HG02870 (cell line): ENCODE results near the gene DEFB110.

Experiments used
- ATAC-seq: cut with Tn5 transposase; IDR thresholded peaks from one replicate; pipeline ENCODE4 v1.9.1; 2021; ENCODE audit warnings: mild to moderate bottlenecking, moderate library complexity; ENCODE audit not compliant: unreplicated experiment

Gene DEFB110

GRCh38 chr6:50021894-50022293 is at the start of gene DEFB110:
DEFB110 (minus strand) TSS chr6:50021994; CDS start chr6:50021935, 59 bp downstream.
- no peak for ATAC-seq

DNA sequence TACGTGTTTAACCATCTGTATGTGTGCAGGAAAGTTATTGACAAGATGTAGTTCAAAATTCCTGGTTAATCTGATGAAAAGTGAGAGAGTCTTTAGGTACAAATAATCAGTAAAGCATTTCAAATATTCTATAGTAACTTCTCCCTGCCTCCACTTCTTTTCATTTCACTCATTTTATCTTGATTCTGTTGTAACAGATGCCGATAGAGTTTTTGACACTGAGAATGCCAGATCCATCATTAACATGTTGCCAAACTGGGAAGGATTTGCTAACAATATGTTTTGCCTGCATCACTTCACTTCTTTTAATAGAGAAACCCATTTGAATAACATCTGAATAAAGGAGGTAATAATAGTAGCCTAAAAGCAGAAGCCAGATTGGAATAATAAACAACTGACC is 48.3 kb upstream of the DEFB110 start:
- no peak for ATAC-seq

GRCh38 chr6:50062051-50062450 is 40.3 kb upstream of the DEFB110 start:
- peak; percentile 66 for ATAC-seq

- ATAC-seq: peak; percentile 73
Measured at GRCh38 chr6:50056242-50056641, 34.4 kb upstream of the DEFB110 start.

GRCh38 chr6:50049829-50050228 is 28.0 kb upstream of the DEFB110 start, which contains the start of gene DEFB112:
DEFB112 (minus strand) TSS chr6:50049929; CDS start chr6:50049869, 60 bp downstream.
- ATAC-seq: no peak

DNA sequence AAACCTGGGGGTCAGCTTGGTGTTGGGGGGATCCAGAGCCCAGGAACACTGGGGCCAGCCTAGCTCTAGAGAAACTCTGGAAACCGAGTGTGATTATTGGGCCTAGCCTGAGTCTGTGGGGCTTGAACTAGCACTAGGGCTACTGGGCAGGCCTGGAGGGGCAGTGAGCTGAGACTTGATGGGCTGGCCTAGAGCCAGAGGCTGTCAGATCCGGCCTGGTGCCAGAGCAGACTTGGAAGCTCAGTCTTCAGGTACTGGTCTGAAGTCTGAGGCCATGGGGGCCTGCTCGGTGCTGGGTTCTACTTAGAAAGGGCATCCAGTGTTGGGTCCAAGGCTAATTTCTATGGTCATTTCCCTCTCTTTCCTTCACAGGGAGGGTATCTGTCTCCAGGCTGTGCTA is 25.2 kb upstream of the DEFB110 start:
- ATAC-seq: no peak

DNA sequence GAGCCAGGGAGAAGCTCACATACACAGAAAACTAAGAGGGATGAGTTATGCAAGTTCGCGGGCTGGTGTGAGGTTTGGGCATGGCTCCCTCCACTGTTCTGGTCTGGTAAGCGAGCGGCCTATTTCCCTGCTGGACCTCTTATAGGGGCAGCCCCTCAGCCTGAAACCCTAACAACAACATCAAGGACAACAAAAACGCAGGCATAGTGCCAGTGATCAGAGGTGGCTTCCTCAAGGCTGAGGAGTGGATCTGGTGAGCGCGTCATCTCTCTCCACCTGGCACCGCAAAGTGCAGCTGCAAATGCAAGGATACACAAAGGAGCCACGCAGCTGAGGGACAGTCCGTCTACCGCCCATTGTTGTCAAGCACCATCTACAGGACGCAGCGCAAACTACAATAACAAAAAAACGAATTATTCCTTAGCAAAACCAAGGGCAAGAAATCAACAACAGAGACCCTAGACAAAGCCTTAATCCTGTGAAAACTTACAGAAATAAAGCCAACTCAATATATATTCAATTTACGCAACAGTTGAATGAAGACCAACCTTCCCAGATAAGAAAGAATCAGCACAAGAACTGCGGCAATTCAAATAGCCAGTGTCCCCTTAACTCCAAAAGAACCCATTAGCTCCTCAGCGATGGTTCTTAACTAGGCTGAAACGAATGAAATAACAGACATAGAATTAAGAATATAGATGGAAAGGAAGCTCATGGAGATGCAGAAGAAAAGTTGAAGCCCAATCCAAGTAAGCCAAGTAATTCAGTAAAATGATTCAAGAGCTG is 9.2 kb upstream of the DEFB110 start:
- peak; percentile 76 for ATAC-seq

GRCh38 chr6:50030350-50030749 is 8.6 kb upstream of the DEFB110 start:
- no peak for ATAC-seq

DNA sequence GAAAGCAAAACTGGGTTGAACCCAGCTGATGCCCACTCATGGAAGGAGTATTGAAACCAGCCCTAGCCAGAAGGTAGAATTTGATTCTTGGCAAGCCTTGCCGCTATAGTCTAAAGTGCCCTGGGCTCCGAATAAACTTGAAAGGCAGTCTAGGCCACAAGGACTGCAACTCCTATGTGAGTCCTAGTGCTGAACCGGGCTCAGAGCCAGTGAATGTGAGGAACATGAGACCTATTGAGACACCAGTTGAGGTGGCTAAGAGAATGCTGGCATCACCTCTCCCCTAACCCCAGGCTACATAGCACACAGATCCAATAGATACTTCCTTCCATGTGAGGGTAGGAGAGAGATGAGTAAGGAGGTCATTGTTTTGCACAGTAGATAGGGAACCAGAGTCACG is 3.5 kb upstream of the DEFB110 start:
- no peak for ATAC-seq

DNA sequence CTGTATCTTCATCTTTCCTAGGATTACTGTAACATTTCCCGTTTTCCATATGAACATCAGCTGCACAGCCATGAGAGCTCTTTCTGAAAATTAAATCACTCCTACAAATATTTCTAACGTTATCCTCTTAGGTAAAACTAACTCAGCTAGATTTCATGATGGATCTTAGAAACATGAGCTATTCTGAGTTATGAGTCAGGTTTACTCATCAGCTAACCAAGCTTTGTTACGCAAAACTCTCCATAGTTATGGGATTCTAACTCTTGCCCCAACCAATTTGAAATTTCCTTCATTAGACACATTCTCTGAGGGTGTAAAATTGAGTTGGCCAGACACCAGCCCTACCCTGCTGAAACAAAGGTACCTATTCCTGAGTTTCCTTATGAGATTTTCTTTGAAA is 14.0 kb downstream of the DEFB110 start:
- no peak for ATAC-seq

GRCh38 chr6:50003139-50003538 is 18.7 kb downstream of the DEFB110 start:
- no peak for ATAC-seq

DNA sequence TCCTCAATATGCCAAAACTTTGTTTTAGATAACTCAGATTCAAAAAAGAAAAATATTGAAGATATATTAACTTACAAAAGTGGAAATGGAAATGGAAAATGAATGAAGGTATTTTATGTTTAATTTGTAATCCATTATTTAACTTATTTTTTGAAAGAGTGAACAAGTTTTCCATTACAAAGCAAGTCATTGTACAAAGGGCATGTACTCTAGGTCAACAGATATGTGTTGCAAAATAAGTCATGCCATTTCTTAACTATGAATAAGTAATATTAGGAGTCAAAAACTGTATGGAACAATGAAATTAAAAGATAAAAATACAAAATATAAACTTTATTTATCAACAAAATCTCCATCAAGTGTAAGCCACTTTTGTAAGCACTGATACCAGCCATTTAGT is 26.5 kb downstream of the DEFB110 start:
- no peak for ATAC-seq

DNA sequence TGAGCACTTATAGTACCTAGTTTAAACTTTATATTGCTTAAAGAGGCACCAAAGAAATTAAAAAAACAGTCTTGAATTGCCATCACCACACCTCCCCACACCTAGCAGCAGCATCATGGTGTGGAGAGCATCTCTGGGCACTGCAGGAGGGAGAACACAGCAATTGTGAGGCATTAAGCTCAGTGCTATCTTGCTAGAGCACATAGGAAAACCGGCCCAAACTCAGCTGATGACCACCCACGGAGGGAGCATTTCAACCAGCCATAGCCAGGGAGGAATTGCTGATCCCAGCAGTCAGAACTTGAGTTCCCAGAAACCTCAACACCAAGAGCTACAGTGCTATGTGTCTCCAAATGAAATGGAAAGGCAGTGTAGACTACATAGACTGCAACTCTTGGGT is 32.9 kb downstream of the DEFB110 start:
- ATAC-seq: no peak

DNA sequence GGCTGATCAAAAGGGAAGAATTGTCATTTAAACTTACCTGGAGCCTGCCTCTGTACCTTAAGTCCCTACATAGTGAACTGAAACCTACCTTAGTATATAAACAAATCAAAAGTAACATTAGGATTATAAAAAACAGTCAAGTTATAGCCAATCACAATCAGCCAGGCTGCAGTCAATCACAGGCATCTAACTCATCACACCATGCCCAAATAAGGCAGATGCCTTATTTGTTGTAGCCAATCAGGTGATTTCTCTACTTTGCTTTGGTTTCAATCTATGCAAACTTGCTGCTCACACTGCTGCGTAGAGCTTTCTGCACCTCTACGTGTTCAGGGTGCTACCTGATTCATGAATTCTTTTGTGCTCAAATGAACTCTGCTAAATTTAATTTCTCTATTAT is 34.0 kb downstream of the DEFB110 start:
- ATAC-seq: no peak

DNA sequence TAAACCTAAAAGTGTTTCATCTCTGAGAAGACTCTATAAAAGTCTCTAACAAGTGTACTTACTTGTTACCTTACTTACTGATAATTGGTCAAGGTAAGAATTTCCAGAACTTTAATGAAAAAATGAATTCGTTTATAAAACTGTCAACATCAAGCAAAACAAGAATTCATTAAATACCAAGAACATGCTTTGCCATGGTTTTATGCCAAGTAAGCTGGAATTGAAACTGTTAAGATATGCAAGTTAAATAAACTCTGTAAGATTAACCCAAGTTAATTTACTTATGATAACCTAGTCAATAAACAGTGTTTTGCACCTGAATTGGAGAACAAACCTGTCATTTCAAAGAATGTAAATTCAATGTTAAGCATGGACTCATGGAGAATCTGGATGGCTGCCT is 35.2 kb downstream of the DEFB110 start:
- ATAC-seq: no peak

GRCh38 chr6:49982046-49982445 is 39.7 kb downstream of the DEFB110 start:
- ATAC-seq: no peak

GRCh38 chr6:49980898-49981297 is 40.9 kb downstream of the DEFB110 start:
- ATAC-seq: peak; percentile 72

DNA sequence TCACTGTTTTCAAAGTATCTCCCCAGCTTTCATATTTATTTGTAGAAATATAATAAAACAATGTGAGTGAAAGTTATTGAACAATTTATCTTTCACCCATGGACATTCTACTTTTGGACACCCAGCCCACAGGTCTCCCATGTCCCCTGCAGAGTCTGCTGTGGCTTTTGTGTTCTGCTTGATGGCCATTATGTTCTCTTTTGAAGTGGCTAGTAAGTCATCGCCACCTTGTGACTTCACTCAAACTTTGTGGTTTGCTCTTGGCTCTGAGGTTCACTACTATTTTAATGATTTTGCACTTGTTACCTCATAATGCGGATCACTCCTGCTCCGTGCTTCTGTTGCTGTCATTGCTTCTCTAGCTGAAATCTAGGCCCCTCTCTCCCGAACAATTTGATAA is 42.2 kb downstream of the DEFB110 start:
- ATAC-seq: peak; percentile 50

DNA sequence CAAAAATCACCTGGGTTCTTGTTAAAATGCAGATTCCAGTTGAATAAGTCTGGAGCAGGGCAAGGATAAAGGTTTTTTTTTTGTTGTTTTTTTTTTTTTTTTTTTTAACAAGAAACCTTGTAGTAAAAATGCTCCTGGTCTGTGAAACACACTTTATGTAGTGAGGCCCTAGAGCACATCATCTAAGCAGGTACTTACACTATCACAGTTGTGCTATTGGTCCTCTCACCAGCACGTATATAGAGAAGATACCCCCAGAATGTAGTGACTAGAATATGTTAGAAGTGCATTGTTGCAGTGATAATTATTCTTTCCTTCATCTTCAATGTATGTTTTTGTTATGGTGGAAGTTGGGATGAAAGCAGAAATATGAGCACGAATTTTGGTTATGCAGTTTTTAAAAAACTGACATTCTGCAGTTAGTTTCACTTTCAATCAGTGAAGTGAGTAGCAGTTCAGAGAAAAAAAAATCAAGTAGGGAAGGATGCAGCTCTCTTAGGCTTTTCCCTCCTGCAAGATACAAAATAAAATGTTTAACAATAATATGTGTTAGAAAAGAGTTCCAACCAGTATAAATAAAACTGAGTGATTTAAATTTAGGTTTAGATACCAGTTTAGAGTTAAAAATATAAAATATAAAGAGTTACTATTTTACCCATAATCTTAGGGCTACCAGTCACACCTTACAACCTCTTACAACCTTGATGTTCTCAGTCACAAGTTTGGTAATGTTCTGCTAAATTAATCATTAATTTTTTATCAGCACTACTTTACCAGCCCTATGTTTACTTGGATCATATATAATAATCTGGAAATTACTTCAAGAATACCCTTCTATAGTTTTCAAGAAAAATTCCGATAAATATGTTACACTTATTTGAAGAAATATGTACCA is 43.2 kb downstream of the DEFB110 start:
- peak; percentile 30 for ATAC-seq

DNA sequence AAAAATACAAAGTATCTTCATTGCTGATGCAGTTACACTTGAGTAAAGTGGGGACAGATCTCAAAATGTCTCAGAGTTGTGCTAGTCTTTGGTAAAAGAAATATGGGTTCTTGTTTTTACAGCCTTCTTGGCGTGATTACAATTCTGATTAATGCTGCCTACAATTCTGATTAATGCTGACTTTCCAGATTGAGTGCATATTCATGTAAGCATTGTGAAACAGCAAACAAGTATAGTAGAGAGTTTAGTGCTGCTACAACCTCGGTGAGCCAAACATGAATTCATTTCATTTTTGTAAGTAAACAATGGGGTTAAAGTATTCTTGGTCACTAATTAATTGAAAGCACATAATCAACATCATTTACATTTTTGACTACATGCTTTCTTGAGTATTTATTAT is 52.2 kb downstream of the DEFB110 start, which contains the start of gene DEFB113:
Gene DEFB113 (minus strand): TSS at position 21 of the 400 bp plus-strand sequence. CDS start 0 bp downstream, at position 21.
- no peak for ATAC-seq
